ENCODE results near the gene TIMP4.
A peak's percentile ranks its signal among the peaks of the same experiment; 100 is the strongest.

TIMP4 gene

GRCh38 chr3:12188328-12188648 lies 29.6 kb upstream of the TIMP4 start:
- peak overlapping the region; percentile 56 for H3K4me2 ChIP-seq (ENCODE audit: insufficient read depth, low read length)
- H4K20me1 ChIP-seq (ENCODE audit: insufficient read depth, low read length), result no peaks in the 10 kb centered on the region
- H3K79me2 ChIP-seq (ENCODE audit: insufficient read depth, low read length), result no peaks in the 10 kb centered on the region
- H3K27ac ChIP-seq (ENCODE audit: low read length), result peak overlapping the region; percentile 79
- ATAC-seq (ENCODE audit: insufficient read depth, low read depth), result no peak
- H3K36me3 ChIP-seq (ENCODE audit: insufficient read depth, low read length), result no peaks in the 10 kb centered on the region
- no peaks in the 10 kb centered on the region for H3K27me3 ChIP-seq (ENCODE audit: insufficient read depth, low read length, poor library complexity)
- H3K4me1 ChIP-seq (ENCODE audit: insufficient read depth, low read length), result peaks cover 58% of the 10 kb centered on the region
- no peaks in the 10 kb centered on the region for H3K9me3 ChIP-seq (ENCODE audit: insufficient read depth, low read length, severe bottlenecking)
- DNase-seq, result no peak
- no peak for TF ChIP-seq EZH2 (IDR thresholded peaks at IDR 0.05; ENCODE audit: borderline replicate concordance, low read depth, low read length, severe bottlenecking)
- no peak for TF ChIP-seq CTCF (IDR thresholded peaks at IDR 0.05; ENCODE audit: borderline replicate concordance, extremely low read depth, low read length, poor library complexity, severe bottlenecking)
- no peak overlapping the region; a peak in 1 of 4 replicates for H3K4me3 ChIP-seq (ENCODE audit: low read depth in 1 of 2, low read length in 2 of 2)
- 0 out of 2 replicates have a peak overlapping the region, but pooled peaks have one; percentile 7 for H2AFZ ChIP-seq (ENCODE audit: low read depth, low read length)
- peak overlapping the region; percentile 40 for H3K9ac ChIP-seq (ENCODE audit: low read depth, low read length)

- TF ChIP-seq EZH2 (IDR thresholded peaks at IDR 0.05; ENCODE audit: borderline replicate concordance, low read depth, low read length, severe bottlenecking) (no peak), CTCF (IDR thresholded peaks at IDR 0.05; ENCODE audit: borderline replicate concordance, extremely low read depth, low read length, poor library complexity, severe bottlenecking) (no peak)
- no peaks in the 10 kb centered on the region for H3K27me3 ChIP-seq (ENCODE audit: insufficient read depth, low read length, poor library complexity)
- ATAC-seq (ENCODE audit: insufficient read depth, low read depth) (peak; percentile 100), DNase-seq (peak; percentile 90)
- H3K9ac ChIP-seq (ENCODE audit: low read depth, low read length), result peak overlapping the region; percentile 40
- H3K9me3 ChIP-seq (ENCODE audit: insufficient read depth, low read length, severe bottlenecking), result no peaks in the 10 kb centered on the region
- no peaks in the 10 kb centered on the region for H3K36me3 ChIP-seq (ENCODE audit: insufficient read depth, low read length)
- H3K79me2 ChIP-seq (ENCODE audit: insufficient read depth, low read length), result no peaks in the 10 kb centered on the region
- peak overlapping the region; percentile 56 for H3K4me2 ChIP-seq (ENCODE audit: insufficient read depth, low read length)
- peak overlapping the region; percentile 58; the same call in 1 of the 2 replicates for H2AFZ ChIP-seq (ENCODE audit: low read depth, low read length)
- peaks cover 61% of the 10 kb centered on the region for H3K4me1 ChIP-seq (ENCODE audit: insufficient read depth, low read length)
- H3K4me3 ChIP-seq (ENCODE audit: low read depth in 1 of 2, low read length in 2 of 2), result peak overlapping the region in 1 of 2 experiments; percentile 3; a peak in 1 of 4 replicates
- H4K20me1 ChIP-seq (ENCODE audit: insufficient read depth, low read length), result no peaks in the 10 kb centered on the region
- peak overlapping the region; percentile 79 for H3K27ac ChIP-seq (ENCODE audit: low read length)
These were observed 29.0 kb upstream of the TIMP4 start for GRCh38 chr3:12187448-12188327.

- Histone ChIP-seq H3K27me3 (ENCODE audit: insufficient read depth, low read length, poor library complexity) (no peaks in the 10 kb centered on the region), H3K79me2 (ENCODE audit: insufficient read depth, low read length) (no peaks in the 10 kb centered on the region), H3K36me3 (ENCODE audit: insufficient read depth, low read length) (no peaks in the 10 kb centered on the region), H3K27ac (ENCODE audit: low read length) (peak overlapping the region; percentile 79), H3K9me3 (ENCODE audit: insufficient read depth, low read length, severe bottlenecking) (no peaks in the 10 kb centered on the region), H4K20me1 (ENCODE audit: insufficient read depth, low read length) (no peaks in the 10 kb centered on the region), H3K4me1 (ENCODE audit: insufficient read depth, low read length) (peaks cover 71% of the 10 kb centered on the region), H3K9ac (ENCODE audit: low read depth, low read length) (peak overlapping the region; percentile 40), H2AFZ (ENCODE audit: low read depth, low read length) (0 out of 2 replicates have a peak overlapping the region, but pooled peaks have one; percentile 21), H3K4me3 (ENCODE audit: low read depth in 1 of 2, low read length in 2 of 2) (no peak overlapping the region), H3K4me2 (ENCODE audit: insufficient read depth, low read length) (peak overlapping the region; percentile 56)
- DNase-seq, result no peak
- ATAC-seq (ENCODE audit: insufficient read depth, low read depth), result peak; percentile 1; the same call in 1 of the 3 replicates
- no peak for TF ChIP-seq CTCF (IDR thresholded peaks at IDR 0.05; ENCODE audit: borderline replicate concordance, extremely low read depth, low read length, poor library complexity, severe bottlenecking)
These were observed 28.0 kb upstream of the TIMP4 start for GRCh38 chr3:12186515-12187286.

Measured in DND-41 (cell line).